ENCODE data around the gene OR1M1.

The OR1M1 gene

GRCh38 chr19:9076901-9077300 is 10.0 kb upstream of the OR1M1 start:
- DNase-seq = no peak

- no peak for DNase-seq
Measured at GRCh38 chr19:9078651-9079050, 8.2 kb upstream of the OR1M1 start.

- DNase-seq = no peak
Measured at GRCh38 chr19:9107375-9107774, 20.5 kb downstream of the OR1M1 start, which contains the start of gene OR7G2. OR7G2 (minus strand) TSS chr19:9107475; CDS start chr19:9103243, 4,232 bp downstream.

GRCh38 chr19:9109959-9110358 is 23.1 kb downstream of the OR1M1 start:
- DNase-seq = no peak

- no peak for DNase-seq
Measured at GRCh38 chr19:9115307-9115813, 28.5 kb downstream of the OR1M1 start, which contains the start of gene OR7G1. OR7G1 (minus strand) TSS chr19:9115763; CDS start chr19:9115763, 0 bp downstream.

- no peak for DNase-seq
Measured at GRCh38 chr19:9116547-9116946, 29.7 kb downstream of the OR1M1 start.

- DNase-seq = no peak
Measured at GRCh38 chr19:9126900-9127405, 40.1 kb downstream of the OR1M1 start, which contains the start of gene OR7G3. OR7G3 (minus strand) TSS chr19:9126950; CDS start chr19:9126950, 0 bp downstream.

- no peak for DNase-seq
Measured at GRCh38 chr19:9128171-9128570, 41.3 kb downstream of the OR1M1 start.

- no peak for DNase-seq
Measured at GRCh38 chr19:9130965-9131364, 44.1 kb downstream of the OR1M1 start.

GRCh38 chr19:9132422-9132821 is 45.6 kb downstream of the OR1M1 start:
- DNase-seq = no peak

GRCh38 chr19:9139609-9140158 is 52.8 kb downstream of the OR1M1 start:
- DNase-seq = no peak

- DNase-seq = peak; percentile 92
Measured at GRCh38 chr19:9140159-9140874, 53.5 kb downstream of the OR1M1 start, which contains the start of gene ZNF317. ZNF317 (plus strand) TSS chr19:9140397; CDS start chr19:9156017, 15,620 bp downstream.

- no peak for DNase-seq
Measured at GRCh38 chr19:9144920-9145319, 58.1 kb downstream of the OR1M1 start.

Data from right forelimb (tissue), 1 donor.